ENCODE results near the gene APOM.

Gene APOM

DNA sequence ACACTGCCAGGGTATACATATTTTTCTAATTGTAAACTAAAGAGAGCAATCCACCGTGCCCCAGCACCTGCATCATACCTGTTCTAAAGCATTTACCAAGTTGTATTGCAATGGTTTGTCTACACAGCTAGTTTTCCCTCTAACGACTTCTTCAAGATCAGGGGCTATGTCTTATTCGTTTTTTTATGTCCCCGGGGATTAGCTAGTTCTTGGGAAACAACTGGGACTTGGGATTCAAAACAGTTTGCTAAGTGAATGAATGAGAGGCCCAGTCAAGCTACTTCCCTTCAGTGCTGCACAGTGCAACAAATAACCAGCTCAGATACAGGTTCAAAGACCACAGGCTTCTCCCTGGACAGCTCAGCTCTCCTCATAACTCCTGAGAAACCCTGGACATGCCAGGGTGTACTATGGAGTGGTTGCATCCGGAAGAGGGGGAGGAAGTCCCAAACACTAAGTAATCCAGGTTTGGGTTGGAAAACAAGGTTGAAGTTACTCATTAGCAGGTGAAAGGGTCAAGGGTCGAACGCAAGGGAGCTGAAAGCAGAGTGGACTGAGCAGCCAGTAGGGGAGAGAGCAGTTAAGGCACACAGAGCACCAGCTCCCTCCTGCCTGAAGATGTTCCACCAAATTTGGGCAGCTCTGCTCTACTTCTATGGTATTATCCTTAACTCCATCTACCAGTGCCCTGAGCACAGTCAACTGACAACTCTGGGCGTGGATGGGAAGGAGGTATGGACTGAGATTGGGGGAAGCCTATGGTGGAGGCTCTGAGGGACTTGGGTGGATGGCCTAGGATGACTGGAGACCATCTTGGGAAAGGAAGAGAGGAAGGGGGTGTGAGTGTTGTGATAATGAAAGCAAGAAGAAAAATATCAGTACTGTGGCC, at the start of gene APOM:
APOM (plus strand) TSS at position 546 of the 889 bp plus-strand sequence; CDS start at position 619, 73 bp downstream.
- DNase-seq (ENCODE audit: low spot score), result no peak

DNA sequence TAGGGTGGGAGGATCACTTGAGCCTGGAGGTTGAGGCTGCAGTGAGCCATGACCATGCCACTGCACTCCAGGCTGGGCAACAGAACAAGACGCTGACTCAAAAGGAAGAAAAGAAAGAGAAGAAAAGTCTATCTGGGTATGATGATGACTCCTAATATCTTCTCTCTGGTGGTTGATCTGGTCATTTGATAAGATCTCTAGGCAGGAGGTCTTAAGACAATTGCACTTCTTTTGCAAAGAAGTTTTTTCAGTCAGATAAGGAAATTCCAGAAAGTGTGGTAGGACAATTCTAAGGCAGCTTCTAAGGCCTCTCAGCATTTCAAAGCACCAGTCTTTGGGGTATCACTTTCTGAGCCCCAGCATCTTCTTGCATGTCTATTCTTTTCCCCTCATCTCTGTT, 48.4 kb upstream of the APOM start:
- DNase-seq (ENCODE audit: low spot score), result no peak

DNA sequence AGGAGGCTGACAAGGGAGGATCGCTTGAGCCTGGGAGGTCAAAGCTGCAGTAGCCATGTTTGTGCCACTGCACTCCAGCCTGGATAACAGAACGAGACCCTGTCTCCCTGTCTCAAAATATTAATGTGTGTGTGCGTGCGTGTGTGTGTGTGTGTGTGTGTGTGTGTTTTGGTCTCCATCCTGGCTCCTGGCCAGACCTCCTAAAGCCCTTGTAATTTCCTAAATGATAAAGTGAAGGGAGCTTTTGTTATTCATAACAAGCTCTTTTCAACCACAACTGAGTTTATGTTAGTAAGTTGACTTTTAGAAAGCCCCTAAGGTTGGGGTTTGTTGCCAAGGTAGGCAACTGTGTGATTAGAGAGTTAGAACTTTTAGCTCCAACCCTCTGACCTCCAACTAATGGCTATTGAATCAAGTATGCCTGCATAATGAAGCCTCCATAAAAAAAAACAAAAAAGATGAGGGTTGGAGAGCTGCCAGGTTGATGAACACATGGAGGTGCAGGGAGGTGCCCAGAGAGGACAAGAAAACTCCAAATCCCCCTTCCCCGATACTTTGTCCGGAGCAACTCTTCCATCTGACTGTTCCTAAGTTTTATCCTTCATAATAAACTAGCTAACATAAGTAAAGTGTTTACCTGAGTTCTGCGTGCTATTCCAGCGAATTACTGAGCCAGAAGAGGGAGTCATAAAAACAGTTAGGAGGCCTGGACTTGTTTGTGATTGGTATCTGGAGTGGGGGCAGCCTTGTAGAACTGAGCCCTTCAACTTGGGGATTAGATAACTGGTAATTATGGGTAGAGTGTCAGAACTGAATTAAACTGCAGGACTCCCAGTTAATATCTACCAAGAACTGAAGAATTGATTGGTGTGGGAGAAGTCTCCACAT, 45.9 kb upstream of the APOM start:
- no peak for DNase-seq (ENCODE audit: low spot score)

- DNase-seq (ENCODE audit: low spot score), result peak; percentile 34
Observed at GRCh38 chr6:31610968-31611367, 44.7 kb upstream of the APOM start.

DNA sequence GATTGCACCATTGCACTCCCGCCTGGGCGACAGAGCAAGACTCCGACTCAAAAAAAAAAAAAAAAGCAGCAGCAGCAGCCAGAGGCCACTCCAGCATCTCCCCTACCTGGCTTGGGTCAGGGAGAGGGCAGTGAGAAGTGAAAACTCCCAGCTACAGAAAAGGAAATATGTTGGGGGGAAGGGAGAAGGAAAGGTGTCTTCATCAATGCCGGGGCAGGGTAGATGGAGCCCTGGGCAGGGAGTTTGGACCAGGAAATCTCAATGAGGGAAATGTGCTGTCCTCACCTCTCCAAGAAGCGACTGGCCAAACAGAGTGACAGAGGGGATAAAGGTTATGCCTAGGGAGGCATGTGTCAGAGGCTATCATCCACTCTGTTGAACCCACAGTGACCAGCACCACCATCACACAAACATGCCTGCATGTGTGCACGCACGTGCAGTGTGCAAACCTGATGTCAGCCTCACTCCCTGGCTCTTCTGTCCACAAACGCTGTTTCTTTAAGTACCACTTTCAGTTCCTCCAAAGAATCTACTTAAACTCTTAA, 41.5 kb upstream of the APOM start:
- no peak for DNase-seq (ENCODE audit: low spot score)

- DNase-seq (ENCODE audit: low spot score), result no peak
Observed at GRCh38 chr6:31614684-31615578, 40.8 kb upstream of the APOM start, which contains the start of gene AIF1. Gene AIF1, plus strand, starts transcription at chr6:31615234. Its CDS starts 96 bp downstream, at chr6:31615330.

DNA sequence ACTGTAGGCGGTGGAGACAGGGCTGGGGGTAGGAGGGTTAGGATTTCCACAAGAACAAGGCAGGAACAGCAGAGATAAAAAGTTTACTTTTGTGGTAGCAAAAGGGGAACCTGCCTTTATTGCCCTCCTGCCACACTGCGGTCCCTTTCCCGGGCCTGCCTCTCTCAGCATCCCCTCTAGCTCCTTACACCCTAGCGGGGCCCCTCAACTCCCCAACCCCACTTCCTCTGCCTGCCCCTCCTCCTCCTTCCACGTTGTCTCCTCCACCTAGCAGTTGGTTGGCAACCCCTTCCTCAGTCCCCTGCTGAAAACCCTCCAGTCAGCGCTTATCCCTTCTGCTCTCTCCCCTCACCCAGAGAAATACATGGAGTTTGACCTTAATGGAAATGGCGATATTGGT, 39.9 kb upstream of the APOM start:
- no peak for DNase-seq (ENCODE audit: low spot score)

DNA sequence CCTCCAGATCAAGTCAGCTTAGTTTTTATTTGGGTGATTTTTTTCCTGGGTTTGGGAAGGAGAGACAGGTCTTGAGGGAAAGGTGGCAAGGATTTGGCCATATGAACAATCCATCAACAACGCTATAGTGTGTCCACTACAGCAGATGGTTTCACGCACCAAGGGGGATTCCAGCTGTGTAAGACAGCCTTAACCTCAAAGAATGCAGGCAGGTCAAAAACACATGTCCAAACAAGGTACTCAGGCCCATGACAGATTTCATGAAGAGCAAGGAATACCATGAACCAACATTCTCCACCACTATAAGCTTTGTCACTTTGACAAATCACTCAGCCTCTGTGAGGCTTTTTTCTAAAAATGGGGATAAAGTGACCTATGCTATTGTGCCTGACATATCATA, 38.7 kb upstream of the APOM start:
- DNase-seq (ENCODE audit: low spot score), result no peak

GRCh38 chr6:31619805-31620585, 35.7 kb upstream of the APOM start:
- peak; percentile 96 for DNase-seq (ENCODE audit: low spot score)

GRCh38 chr6:31620586-31621319, 34.9 kb upstream of the APOM start, which contains the start of gene PRRC2A:
Gene PRRC2A, plus strand, starts transcription at chr6:31620715. Its CDS starts 2,075 bp downstream, at chr6:31622790.
- DNase-seq (ENCODE audit: low spot score), result peak; percentile 97

DNA sequence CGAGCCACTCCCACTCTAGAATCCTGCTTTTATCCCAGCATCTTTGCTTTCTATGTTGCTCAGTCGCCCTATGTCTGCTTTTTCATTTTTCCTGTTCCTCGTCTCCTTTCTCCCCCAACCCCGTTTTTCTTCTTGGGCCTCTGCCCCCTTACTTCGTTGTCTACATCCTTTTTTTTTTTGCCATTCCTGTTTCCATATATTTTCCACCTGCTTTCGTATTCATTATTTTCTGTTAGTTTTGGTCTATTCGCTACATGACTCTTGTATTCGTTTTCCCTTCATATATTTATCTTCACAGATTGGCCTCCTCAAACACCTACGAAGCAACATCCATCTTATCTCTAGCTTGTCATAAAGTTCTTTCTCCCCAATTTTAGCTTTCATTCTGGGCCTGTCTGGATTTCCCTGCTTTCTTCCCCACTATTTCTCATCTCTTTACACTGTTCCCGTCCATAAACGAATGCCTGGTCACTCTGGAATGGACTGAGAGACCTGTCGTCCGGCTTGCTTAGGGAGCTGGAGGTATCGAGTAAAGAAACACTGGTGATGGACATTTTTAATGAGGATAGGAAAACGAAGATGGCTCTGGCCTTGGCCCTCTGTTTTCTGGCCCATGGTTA, 34.3 kb upstream of the APOM start:
- no peak for DNase-seq (ENCODE audit: low spot score)

- no peak for DNase-seq (ENCODE audit: low spot score)
Observed at GRCh38 chr6:31621991-31622390, 33.7 kb upstream of the APOM start.

GRCh38 chr6:31622684-31623091, 33.0 kb upstream of the APOM start:
- DNase-seq (ENCODE audit: low spot score), result no peak

GRCh38 chr6:31624070-31624469, 31.6 kb upstream of the APOM start:
- no peak for DNase-seq (ENCODE audit: low spot score)

DNA sequence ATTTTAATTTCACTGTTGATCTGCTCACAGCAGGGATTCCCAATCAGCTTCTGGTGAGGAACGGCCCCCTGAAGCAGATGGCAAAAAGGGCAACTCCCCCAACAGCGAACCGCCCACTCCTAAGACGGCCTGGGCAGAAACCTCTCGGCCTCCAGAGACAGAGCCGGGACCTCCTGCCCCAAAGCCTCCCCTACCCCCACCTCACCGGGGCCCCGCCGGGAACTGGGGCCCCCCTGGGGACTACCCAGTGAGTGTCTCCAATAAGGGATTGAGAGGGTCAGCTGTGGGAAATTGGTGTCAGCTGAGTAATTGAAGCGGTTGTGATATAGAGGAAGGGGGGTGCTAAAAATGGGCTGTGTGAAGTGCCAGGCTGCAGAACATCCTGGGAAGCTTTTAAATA, 28.7 kb upstream of the APOM start:
- DNase-seq (ENCODE audit: low spot score), result no peak

DNA sequence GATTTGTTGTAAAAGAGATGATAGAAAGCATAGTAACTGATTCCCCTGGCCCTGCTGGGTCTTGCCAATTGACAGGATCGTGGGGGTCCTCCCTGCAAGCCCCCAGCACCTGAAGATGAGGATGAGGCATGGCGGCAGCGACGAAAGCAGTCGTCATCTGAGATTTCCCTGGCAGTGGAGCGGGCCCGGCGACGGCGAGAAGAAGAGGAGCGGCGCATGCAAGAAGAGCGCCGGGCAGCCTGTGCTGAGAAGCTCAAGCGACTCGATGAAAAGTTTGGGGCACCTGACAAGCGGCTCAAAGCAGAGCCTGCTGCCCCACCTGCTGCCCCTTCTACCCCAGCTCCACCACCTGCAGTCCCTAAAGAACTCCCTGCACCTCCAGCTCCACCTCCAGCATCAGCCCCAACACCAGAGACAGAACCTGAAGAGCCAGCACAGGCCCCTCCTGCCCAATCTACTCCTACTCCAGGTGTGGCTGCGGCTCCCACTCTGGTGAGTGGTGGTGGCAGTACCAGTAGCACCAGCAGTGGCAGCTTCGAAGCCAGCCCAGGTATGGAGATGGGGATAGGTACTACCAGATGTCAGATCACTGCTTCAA, 27.9 kb upstream of the APOM start:
- DNase-seq (ENCODE audit: low spot score), result no peak

DNA sequence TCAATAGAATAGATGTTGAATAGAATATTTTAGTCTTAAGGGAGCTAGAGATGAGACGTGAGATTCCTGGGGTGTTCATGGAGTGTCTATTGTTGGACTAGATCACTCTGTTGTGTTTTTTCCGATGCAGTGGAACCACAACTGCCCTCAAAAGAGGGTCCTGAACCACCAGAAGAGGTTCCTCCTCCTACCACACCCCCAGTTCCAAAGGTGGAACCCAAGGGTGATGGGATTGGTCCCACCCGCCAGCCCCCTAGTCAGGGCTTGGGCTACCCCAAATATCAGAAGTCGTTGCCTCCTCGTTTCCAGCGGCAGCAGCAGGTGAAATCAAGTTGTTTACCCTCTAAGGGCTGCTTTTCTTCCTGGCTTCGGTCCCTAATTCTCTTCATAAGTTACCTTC, 26.7 kb upstream of the APOM start:
- DNase-seq (ENCODE audit: low spot score), result no peak

DNA sequence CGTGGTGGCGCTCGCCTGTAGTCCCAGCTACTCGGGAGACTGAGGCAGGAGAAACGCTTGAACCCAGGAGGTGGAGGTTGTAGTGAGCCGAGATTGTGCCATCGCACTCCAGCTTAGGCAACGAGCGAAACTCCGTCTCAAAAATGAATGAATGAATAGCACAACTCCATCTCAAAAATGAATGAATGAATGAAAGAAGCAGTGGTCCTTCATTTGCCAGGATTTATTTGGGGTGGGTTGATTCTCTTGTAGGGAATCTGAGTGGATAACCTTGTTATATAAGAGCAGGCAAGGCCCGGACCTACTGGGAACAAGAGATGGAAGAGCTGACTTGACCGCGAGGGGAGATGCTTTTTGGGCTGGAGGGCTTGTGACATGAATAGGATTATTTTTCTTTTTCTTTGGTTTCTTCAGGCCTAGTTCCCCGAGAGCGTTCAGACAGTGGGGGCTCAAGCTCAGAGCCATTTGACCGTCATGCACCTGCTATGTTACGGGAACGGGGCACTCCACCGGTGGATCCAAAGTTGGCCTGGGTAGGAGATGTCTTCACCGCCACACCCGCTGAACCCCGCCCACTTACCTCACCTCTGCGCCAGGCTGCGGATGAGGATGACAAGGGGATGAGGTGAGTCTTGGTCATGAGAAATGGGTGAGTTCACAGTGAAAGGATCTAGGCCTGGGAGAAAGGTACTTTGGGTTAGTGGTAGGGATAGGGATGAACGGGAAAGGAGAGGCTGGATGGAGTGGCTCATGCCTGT, 25.3 kb upstream of the APOM start:
- no peak for DNase-seq (ENCODE audit: low spot score)
